Measurements from ENCODE around the gene TMA7B. TPM values are rescaled to one million over a fixed set of nuclear protein-coding genes. Genes with fewer than 3 reads are reported as not detected.

Gene TMA7B
- total and polyA plus RNA-seq, 2 donors (not counting 3 experiments of a cell fraction or from before 2014, with no cell fraction given) = not detected

- TF ChIP-seq EZH2 (IDR thresholded peaks at IDR 0.05; ENCODE audit: borderline replicate concordance, low read depth, low read length, severe bottlenecking) = no peak
- no peak for TF ChIP-seq JUN (IDR thresholded peaks at IDR 0.05; ENCODE audit: borderline replicate concordance, insufficient read depth, insufficient read length, low read depth)
- TF ChIP-seq POLR2A (IDR thresholded peaks at IDR 0.05; ENCODE audit: low read depth, low read length) = no peak
- no peak for TF ChIP-seq CTCF (IDR thresholded peaks at IDR 0.05; ENCODE audit: extremely low read depth in 1 of 2, insufficient read depth in 1 of 2, low read depth in 1 of 2, low read length in 2 of 2)
- no peak for TF ChIP-seq POLR2AphosphoS5 (IDR thresholded peaks at IDR 0.05; ENCODE audit: insufficient read depth, low read depth, low read length)
- no peak for TF ChIP-seq FOS (IDR thresholded peaks at IDR 0.05; ENCODE audit: borderline replicate concordance, insufficient read depth, low read length)
- TF ChIP-seq GATA2 (IDR thresholded peaks at IDR 0.05; ENCODE audit: insufficient read depth, insufficient read length, low read depth, low read length) = no peak
- TF ChIP-seq MAX (IDR thresholded peaks at IDR 0.05; ENCODE audit: insufficient read depth, insufficient read length) = no peak
- no peak for TF ChIP-seq MYC (IDR thresholded peaks at IDR 0.05; ENCODE audit: low read depth, low read length)
- Histone ChIP-seq H3K4me3 (replicated peaks in 1 of 3; ENCODE audit: insufficient read depth in 1 of 3, low read depth in 1 of 3, low read length in 3 of 3) (no peak overlapping the region), H4K20me1 (replicated peaks; ENCODE audit: control insufficient read depth, extremely low read depth, insufficient read depth, low read length) (no peaks in the 10 kb centered on the region), H3K79me2 (ENCODE audit: control insufficient read depth, insufficient read depth, low read length) (no peaks in the 10 kb centered on the region), H3K27ac (ENCODE audit: insufficient read depth, low read depth, low read length) (no peak overlapping the region), H3K9ac (replicated peaks; ENCODE audit: extremely low read depth, insufficient read depth, low read length) (no peak overlapping the region), H3K4me2 (ENCODE audit: insufficient read depth, low read length) (no peak overlapping the region), H3K4me1 (ENCODE audit: control insufficient read depth, extremely low read depth, insufficient read depth, low read length) (no peaks in the 10 kb centered on the region), H3K9me1 (replicated peaks; ENCODE audit: control insufficient read depth, extremely low read depth, insufficient read depth, low read length) (no peaks in the 10 kb centered on the region), H3K9me3 (replicated peaks; ENCODE audit: control insufficient read depth, insufficient read depth, low read length) (no peaks in the 10 kb centered on the region), H2AFZ (ENCODE audit: low read depth, low read length) (no peak overlapping the region), H3K27me3 (ENCODE audit: control insufficient read depth in 2 of 2, insufficient read depth in 2 of 2, low read length in 2 of 2) (peaks cover 7 to 22% of the 10 kb centered on the region in 2 experiments), H3K36me3 (ENCODE audit: control insufficient read depth in 2 of 2, extremely low read depth in 1 of 2, insufficient read depth in 2 of 2, low read length in 2 of 2) (no peaks in the 10 kb centered on the region)
- FAIRE-seq (no peak), DNase-seq (ENCODE audit: low read depth, low spot score) (no peak)
- BruUV-seq (replicated peaks) = no TSS peak
- intact Hi-C loops (cut with micrococcal nuclease) = no loop called here
- CTCF ChIA-PET = no interaction called here
- dilution Hi-C loops (cut with MboI; ENCODE audit: extremely low pct_ligation_motif_present, low sequenced_read_pairs) = no loop called here
- POLR2A ChIA-PET = no interaction called here
Measured at GRCh38 chr22:39989633-39990032, 29.4 kb downstream of the TMA7B start.

All from endothelial cell of umbilical vein (primary cell).